Neural progenitor cell (in vitro differentiated cells): Measurements from ENCODE around the gene NTM.

Source experiments
- EZH2 ChIP-seq: fragments of 200-600 bp; sonication (generic); IDR thresholded peaks from 2 replicates; pipeline ENCODE4 v1.6.1; 2017; ENCODE audit warnings: antibody characterized with exemption, mild to moderate bottlenecking, moderate library complexity
- EZH2phosphoT487 ChIP-seq: fragments of 200-600 bp; sonication (generic); IDR thresholded peaks from 2 replicates; pipeline ENCODE4 v1.6.1; 2017; ENCODE audit warnings: antibody characterized with exemption
- TF ChIP-seq, protein P1 (sequence below): fragments of 200-600 bp; sonication (generic); IDR thresholded peaks from 2 replicates; pipeline ENCODE4 v1.5.1; 2017; ENCODE audit warnings: antibody characterized with exemption, mild to moderate bottlenecking

DNA sequence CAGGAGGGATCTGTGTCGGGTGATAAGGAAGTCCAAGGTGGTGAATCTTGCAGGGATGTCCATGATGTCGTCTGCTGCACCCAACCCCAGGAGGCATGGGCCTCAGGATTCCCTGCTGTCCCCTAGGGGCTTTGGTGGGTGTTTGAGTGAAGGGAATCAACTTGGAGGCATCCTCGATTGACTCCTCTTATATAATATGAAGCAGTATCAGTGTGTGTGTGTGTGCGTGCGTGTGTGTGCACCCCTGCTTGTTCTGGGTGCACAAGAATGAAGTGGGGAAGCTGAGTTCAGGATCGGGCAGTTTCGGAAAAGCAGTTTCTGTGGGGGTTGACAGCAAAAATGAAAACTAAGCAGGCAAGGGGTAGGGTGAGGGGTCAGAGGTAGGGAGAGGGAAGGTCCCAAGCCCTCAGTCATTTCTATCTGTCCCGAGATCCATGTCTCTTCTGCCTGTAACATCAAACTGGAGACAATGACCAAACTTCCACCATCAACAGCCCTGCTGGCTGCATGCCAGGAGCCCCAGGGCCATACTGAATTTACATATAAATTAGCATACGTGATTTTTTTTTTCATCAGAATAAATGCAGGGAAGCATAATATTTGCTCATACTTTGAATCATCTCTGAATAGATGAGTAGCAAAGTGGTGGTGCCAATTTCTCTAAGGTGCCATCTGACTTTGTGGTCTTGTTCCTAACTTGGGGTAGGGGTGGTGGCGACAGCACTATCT is 2.0 kb downstream of the NTM start:
- TF ChIP-seq EZH2 (no peak), EZH2phosphoT487 (no peak)
- TF ChIP-seq, protein P1, sequence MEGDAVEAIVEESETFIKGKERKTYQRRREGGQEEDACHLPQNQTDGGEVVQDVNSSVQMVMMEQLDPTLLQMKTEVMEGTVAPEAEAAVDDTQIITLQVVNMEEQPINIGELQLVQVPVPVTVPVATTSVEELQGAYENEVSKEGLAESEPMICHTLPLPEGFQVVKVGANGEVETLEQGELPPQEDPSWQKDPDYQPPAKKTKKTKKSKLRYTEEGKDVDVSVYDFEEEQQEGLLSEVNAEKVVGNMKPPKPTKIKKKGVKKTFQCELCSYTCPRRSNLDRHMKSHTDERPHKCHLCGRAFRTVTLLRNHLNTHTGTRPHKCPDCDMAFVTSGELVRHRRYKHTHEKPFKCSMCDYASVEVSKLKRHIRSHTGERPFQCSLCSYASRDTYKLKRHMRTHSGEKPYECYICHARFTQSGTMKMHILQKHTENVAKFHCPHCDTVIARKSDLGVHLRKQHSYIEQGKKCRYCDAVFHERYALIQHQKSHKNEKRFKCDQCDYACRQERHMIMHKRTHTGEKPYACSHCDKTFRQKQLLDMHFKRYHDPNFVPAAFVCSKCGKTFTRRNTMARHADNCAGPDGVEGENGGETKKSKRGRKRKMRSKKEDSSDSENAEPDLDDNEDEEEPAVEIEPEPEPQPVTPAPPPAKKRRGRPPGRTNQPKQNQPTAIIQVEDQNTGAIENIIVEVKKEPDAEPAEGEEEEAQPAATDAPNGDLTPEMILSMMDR = no peak
